ENCODE results near the gene AGL.
A peak's percentile ranks its signal among the peaks of the same experiment; 100 is the strongest.
"Not testable (repeated sequence)": the region's sequence is repeated elsewhere in the genome, so short reads cannot be mapped to it uniquely, and the experiment has no call there.

AGL gene

DNA sequence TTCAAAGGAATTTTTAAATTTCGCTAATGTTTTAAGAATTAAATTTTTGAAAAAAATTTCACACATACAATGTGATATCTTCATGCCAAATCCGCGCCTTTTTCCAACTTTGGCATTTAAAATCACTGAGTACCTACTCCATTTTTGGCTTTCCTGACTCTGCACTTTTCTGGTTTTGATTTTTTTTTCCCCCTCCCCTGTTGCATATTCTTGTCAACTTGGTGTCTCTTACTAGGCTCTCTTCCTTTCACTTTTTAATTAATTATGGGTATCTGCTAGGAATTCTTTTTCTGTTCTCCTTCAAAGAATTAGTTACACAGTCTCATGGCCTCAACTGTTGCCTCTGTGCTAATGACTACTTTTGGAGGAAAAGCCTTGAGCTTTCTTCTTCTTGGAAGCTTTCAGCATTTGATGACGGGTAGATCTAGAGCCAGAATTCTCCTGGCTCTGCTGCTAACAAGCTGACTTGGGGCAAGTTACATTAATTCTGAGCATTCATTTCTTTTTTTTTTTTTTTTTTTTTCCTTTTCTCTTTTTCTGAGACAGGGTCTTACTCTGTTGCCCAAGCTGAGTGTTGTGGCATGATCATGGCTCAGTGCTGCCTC is 1.8 kb downstream of the AGL start:
- DNase-seq (ENCODE audit: low read depth) = no peak

DNA sequence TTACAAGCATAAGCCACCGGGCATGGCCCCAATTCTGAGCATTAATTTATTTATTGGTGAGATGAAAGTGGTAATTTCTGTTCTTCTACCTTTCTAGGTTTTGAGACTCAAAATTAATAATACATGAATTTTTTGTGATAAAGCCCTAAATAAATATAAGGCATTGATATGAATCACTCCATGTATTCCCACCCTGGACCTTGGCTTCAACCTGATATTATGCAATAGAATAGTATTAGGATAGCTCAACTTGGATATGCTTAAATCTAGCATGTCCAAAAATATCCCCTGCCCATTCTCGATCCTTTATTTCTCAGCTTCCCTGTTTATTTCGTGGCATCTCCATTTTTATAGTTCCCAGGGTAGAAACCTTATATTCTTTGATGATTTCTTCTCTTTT is 2.5 kb downstream of the AGL start:
- no peak for DNase-seq (ENCODE audit: low read depth)

DNA sequence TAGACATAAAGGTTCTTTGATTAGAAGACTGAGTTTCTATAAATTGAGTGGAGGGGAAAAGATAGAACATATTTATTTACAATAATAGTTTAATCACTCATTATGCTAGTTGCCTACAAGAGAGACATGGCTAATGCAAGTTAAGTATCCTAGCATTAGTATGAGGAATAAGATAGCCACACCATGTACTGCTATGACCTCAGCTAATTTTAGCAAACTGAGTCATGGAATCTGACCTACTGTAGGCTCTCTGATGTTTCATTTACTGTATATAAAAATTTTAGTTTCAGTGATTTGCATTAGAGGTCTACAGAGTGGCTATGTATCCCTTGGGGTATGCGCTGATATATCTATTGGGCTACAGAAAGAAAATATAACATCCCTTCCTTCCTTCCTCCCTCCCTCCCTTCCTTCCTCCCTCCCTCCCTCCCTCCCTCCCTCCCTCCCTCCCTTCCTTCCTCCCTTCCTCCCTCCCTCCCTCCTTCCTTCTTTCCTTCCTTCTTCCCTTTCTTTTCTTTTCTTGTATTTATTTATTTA is 5.8 kb downstream of the AGL start:
- no peak for DNase-seq (ENCODE audit: low read depth)

GRCh38 chr1:99857041-99857440 is 6.9 kb downstream of the AGL start:
- DNase-seq (ENCODE audit: low read depth) = not testable (repeated sequence)

DNA sequence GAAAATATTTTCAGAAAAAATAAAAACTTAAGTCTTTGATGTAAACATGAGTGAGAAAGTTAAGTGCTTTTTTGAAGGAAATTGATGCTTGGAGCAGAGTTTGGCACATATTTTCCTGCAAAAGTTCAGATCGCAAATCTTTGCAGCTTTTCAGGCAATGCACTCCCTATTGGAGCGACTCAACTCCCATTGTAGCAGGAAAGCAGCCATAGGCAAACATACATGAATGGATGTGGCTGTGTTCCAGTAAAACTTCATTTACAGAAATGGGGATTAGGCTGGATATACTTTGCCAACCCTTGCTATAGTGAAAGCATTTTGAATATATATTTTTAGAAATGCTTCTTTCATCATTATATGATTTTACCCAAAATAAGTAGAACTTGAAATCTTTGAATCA is 8.1 kb downstream of the AGL start:
- DNase-seq (ENCODE audit: low read depth) = no peak

GRCh38 chr1:99858881-99859280 is 8.7 kb downstream of the AGL start:
- no peak for DNase-seq (ENCODE audit: low read depth)

DNA sequence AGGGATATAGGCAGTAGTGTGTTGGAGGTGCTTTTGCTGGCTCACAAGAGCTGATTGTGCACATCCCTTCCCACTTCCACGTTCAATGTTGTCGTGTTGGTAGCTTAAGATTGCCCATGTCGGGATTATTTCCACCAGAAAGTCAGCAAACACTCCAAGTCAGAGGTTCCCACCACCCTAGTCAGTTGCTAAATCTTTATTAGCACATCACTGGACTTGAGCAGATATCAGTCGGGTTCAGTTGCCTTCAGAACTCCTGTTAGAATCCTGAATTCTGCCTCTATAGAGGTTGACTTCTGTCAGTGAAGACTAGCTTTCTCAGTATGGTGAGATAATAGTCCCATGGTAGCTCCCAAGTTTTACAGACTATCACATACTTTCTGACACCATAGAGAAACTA is 10.5 kb downstream of the AGL start:
- DNase-seq (ENCODE audit: low read depth) = no peak

DNA sequence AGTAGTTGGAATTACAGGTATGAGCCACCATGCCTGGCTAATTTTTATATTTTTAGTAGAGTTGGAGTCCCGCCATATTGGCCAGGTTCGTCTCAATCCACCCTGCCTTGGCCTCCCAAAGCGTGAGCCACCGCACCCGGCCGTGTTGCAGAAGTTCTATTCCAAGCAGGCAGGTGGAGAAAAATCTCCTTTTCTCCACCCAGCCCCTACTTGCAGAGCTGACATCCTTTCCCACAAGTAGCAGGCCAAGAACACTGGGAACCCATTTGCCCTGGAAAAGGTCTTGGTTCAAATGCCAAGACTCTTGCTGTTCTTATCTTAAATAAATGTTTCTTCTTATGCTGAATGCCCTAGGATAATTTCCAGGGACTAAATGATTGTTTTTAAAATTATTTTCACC is 17.5 kb downstream of the AGL start:
- DNase-seq (ENCODE audit: low read depth) = no peak

GRCh38 chr1:99869304-99869703 is 19.1 kb downstream of the AGL start:
- DNase-seq (ENCODE audit: low read depth) = peak; percentile 58

GRCh38 chr1:99869723-99870122 is 19.6 kb downstream of the AGL start:
- no peak for DNase-seq (ENCODE audit: low read depth)

DNA sequence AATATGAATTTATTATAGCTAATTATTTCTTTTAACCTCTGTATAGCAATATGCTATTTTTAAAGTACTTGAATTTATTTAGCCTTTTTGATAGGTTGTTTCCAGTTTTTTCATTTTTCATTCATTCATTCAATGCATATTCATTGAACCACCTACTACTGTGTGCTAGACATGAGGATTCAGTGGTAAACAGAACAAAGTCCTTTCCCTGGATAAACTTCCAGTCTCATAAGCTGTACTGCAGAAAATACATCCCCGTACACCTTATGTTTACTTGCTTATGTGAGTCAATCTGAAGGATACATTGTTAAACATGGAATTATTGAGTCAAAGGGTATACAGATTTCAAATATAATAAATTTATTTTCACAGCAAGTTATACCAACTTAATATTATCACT is 21.9 kb downstream of the AGL start:
- DNase-seq (ENCODE audit: low read depth) = no peak

- no peak for DNase-seq (ENCODE audit: low read depth)
Measured at GRCh38 chr1:99877568-99877967, 27.4 kb downstream of the AGL start.

DNA sequence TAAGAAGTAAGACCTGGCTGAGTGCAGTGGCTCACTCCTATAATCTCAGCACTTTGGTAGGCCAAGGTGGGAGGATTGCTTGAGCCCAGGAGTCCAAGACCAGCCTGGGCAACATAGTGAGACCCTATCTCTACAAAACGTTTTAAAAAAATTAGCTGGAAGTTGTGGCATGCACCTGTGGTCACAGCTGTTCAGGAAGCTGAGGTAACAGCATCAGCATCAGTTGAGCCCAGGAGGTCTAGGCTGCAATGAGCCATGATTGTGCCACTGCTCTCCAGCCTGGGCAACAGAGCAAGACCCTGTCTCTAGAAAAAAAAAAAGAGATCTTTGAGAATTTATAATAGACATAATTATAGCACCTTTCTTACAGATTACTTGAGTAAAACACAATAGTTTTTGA is 36.0 kb downstream of the AGL start:
- no peak for DNase-seq (ENCODE audit: low read depth)

GRCh38 chr1:99886841-99887240 is 36.7 kb downstream of the AGL start:
- no peak for DNase-seq (ENCODE audit: low read depth)

GRCh38 chr1:99887890-99888289 is 37.7 kb downstream of the AGL start:
- DNase-seq (ENCODE audit: low read depth) = no peak

DNA sequence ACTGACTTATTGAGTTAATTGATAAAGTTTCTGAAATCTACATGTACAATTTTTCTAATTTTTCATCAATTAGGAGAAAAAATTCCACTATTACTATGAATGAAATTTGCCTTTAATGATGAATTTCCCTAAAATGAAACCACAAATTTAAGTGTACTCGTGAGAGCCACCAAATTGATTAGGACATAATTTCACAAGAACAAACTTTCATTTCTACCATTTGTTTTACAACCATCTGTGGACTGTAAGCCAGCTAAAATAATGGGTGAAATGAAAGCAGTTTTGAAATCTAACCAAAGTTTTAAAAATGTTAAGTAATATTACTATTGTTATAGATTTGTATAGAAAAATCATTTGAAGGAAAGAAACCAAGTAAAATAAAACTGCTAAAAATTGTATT is 41.8 kb downstream of the AGL start:
- no peak for DNase-seq (ENCODE audit: low read depth)

GRCh38 chr1:99903278-99903677 is 53.1 kb downstream of the AGL start:
- DNase-seq (ENCODE audit: low read depth) = not testable (repeated sequence)

- DNase-seq (ENCODE audit: low read depth) = no peak
Measured at GRCh38 chr1:99906535-99906934, 56.4 kb downstream of the AGL start.

- DNase-seq (ENCODE audit: low read depth) = no peak
Measured at GRCh38 chr1:99917214-99917613, 67.1 kb downstream of the AGL start.

DNA sequence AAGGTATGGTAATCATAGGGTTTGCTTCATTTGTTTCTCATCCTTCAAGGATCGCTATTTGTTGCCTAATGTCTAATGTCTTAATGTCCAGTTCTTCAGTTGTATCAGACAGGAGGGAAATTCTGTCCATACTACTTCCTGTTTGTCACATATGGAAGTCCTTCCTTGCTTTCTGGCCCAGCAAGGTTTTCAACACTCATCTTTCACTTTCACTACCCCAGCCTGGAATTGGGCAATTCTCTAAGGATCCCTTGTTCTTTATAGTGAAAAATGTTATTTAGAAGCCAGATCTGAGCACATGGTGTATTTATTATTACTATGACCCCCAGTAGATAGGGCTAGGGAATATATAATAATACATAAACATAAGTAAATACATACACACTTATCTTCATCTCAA is 69.1 kb downstream of the AGL start:
- DNase-seq (ENCODE audit: low read depth) = no peak

DNA sequence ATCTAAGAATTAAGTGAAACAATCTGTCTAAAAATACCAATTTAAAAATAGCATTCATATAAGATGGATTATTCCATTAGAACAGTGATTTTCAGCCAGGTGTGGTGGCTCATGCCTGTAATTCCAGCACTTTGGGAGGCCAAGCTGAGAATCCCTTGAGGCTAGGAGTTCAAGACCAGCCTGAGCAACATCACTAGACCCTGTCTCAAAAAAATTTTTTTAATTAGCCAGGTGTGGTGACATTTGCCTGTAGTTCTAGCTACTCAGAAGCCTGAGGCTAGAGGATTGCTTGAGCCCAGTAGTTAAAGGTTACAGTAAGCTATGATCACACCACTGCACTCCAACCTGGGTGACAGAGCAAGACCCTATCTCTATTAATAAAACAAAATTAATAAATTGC is 84.6 kb downstream of the AGL start:
- no peak for DNase-seq (ENCODE audit: low read depth)

- no peak for DNase-seq (ENCODE audit: low read depth)
Measured at GRCh38 chr1:99935534-99935933, 85.4 kb downstream of the AGL start.

DNA sequence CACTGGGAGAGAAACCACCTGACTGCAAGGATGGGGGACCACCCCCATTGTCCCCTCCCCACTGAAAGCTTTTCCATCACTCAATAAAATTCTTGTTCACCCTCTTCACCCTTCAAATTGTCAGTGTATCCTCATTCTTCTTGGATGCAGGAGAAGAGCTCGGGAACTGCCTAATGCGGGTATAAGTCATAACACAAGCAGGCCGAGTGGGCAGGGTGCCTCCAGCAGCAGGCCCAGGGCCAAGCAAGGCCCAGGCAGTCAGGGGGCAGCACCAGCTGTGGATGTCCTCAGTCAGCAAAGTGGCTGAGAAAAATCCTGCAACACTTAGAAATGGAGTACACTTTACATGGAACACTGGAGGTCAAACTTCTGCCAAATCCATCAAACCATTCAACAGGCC is 85.9 kb downstream of the AGL start:
- DNase-seq (ENCODE audit: low read depth) = no peak

DNA sequence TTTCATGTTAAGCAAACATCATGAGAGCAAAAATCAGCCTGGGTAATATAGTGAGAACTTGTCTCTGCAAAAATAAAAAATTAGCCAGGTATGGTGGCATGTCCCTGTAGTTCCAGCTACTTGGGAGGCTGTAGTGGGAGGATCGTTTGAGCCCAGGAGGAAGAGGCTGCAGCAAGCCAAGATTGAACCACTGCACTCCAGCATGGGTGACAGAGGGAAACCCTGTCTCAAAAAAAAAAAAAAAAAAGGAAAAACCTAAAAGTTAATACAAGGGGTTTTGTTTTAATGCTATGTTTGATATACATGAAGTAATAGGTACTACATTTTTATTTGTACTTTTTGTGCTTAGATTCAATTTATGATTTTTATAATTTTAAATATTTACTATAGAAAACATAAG is 92.6 kb downstream of the AGL start:
- no peak for DNase-seq (ENCODE audit: low read depth)

Measured in GM04503 (cell line).